GM12875 (cell line): ENCODE measurements around the gene PIGT.

Experiments used
- H3K4me3 ChIP-seq: one replicate; pipeline ENCODE4 v1.5.1; 2011; ENCODE audit warnings: low read depth, low read length, control low read depth
- CTCF ChIP-seq: IDR thresholded peaks from 2 replicates; pipeline ENCODE4 v1.5.1; 2011; ENCODE audit warnings: low read depth, mild to moderate bottlenecking, control low read depth, inconsistent platforms, low read length, moderate library complexity, borderline replicate concordance; ENCODE audit not compliant: insufficient read depth

PIGT gene

GRCh38 chr20:45387274-45387673 lies 28.7 kb upstream of the PIGT start:
- no peak for TF ChIP-seq CTCF
- no peak overlapping the region for H3K4me3 ChIP-seq

GRCh38 chr20:45390931-45391330 lies 25.0 kb upstream of the PIGT start:
- no peak overlapping the region for H3K4me3 ChIP-seq
- TF ChIP-seq CTCF, result no peak

- no peak for TF ChIP-seq CTCF
- H3K4me3 ChIP-seq, result no peak overlapping the region
Measured at GRCh38 chr20:45391559-45391958, 24.4 kb upstream of the PIGT start.

GRCh38 chr20:45392733-45393132 lies 23.2 kb upstream of the PIGT start:
- no peak overlapping the region for H3K4me3 ChIP-seq
- TF ChIP-seq CTCF, result no peak

GRCh38 chr20:45394221-45395113 lies 21.5 kb upstream of the PIGT start:
- no peak for TF ChIP-seq CTCF
- no peak overlapping the region for H3K4me3 ChIP-seq

- H3K4me3 ChIP-seq, result no peak overlapping the region
Measured at GRCh38 chr20:45395114-45395415, 20.9 kb upstream of the PIGT start.

More at GRCh38 chr20:45395114-45395415, 20.9 kb upstream of the PIGT start:
- no peak for TF ChIP-seq CTCF
